Measurements from ENCODE around the gene ROBO1.

GRCh38 chr3:79161941-79162340 is 605.9 kb downstream of the ROBO1 start:
- TF ChIP-seq MAX (IDR thresholded peaks at IDR 0.05) (no peak), HOXA5 (CRISPR knock-in tag; IDR thresholded peaks at IDR 0.05) (no peak), ZBTB10 (CRISPR knock-in tag; IDR thresholded peaks at IDR 0.05; ENCODE audit: borderline replicate concordance) (no peak), HINFP (CRISPR knock-in tag; IDR thresholded peaks at IDR 0.05; ENCODE audit: low read depth) (no peak), ZHX1 (CRISPR knock-in tag; IDR thresholded peaks at IDR 0.05; ENCODE audit: low read depth) (no peak), CTCF (CRISPR knock-in tag; IDR thresholded peaks at IDR 0.05) (no peak), ZNF563 (CRISPR knock-in tag; IDR thresholded peaks at IDR 0.05) (no peak), NONO (IDR thresholded peaks at IDR 0.05) (no peak), NONO (CRISPR knock-in tag; conservative IDR thresholded peaks at IDR 0.05) (no peak), MAZ (IDR thresholded peaks at IDR 0.05; ENCODE audit: borderline replicate concordance, low read depth, low read length) (no peak), MAZ (CRISPR knock-in tag; IDR thresholded peaks at IDR 0.05; ENCODE audit: low read depth) (no peak), CC2D1A (CRISPR knock-in tag; IDR thresholded peaks at IDR 0.05) (no peak), THAP7 (CRISPR knock-in tag; IDR thresholded peaks at IDR 0.05) (no peak)
